ACC112 (cell line): Measurements from ENCODE around the gene ATRNL1.
"Not testable (repeated sequence)": the region's sequence is repeated elsewhere in the genome, so short reads cannot be mapped to it uniquely, and the experiment has no call there.

Source experiments
- H2AFZ ChIP-seq: fragments of 200-600 bp; sonication (generic); one replicate; pipeline ENCODE4 v1.6.0; 2017; ENCODE audit warnings: antibody characterized with exemption, low read length; ENCODE audit not compliant: unreplicated experiment
- H3K27ac ChIP-seq: fragments of 200-600 bp; sonication (generic); 2 replicates; pipeline ENCODE4 v1.5.1; 2014; ENCODE audit warnings: low read depth, mild to moderate bottlenecking, antibody characterized with exemption, low read length, moderate library complexity
- H3K27me3 ChIP-seq: fragments of 200-600 bp; sonication (generic); 2 replicates; pipeline ENCODE4 v1.6.1; 2014; ENCODE audit warnings: mild to moderate bottlenecking, antibody characterized with exemption, low read length, moderate library complexity, mixed read lengths; ENCODE audit not compliant: insufficient read depth
- H3K36me3 ChIP-seq: fragments of 200-600 bp; sonication (generic); 2 replicates; pipeline ENCODE4 v1.6.1; 2016; ENCODE audit warnings: mild to moderate bottlenecking, antibody characterized with exemption, low read length, moderate library complexity, mixed read lengths; ENCODE audit not compliant: insufficient read depth
- H3K4me1 ChIP-seq: fragments of 200-600 bp; sonication (generic); one replicate; pipeline ENCODE4 v1.6.1; 2016; ENCODE audit warnings: low read length, mixed read lengths; ENCODE audit not compliant: insufficient read depth, unreplicated experiment, control insufficient read depth
- H3K4me3 ChIP-seq: fragments of 200-600 bp; sonication (generic); 2 replicates; pipeline ENCODE4 v1.5.1; 2014; ENCODE audit warnings: mild to moderate bottlenecking, low read depth, low read length
- H3K79me2 ChIP-seq: fragments of 200-600 bp; sonication (generic); one replicate; pipeline ENCODE4 v1.6.0; 2016; ENCODE audit warnings: low read length; ENCODE audit not compliant: control insufficient read depth, unreplicated experiment, insufficient read depth

Gene ATRNL1

DNA sequence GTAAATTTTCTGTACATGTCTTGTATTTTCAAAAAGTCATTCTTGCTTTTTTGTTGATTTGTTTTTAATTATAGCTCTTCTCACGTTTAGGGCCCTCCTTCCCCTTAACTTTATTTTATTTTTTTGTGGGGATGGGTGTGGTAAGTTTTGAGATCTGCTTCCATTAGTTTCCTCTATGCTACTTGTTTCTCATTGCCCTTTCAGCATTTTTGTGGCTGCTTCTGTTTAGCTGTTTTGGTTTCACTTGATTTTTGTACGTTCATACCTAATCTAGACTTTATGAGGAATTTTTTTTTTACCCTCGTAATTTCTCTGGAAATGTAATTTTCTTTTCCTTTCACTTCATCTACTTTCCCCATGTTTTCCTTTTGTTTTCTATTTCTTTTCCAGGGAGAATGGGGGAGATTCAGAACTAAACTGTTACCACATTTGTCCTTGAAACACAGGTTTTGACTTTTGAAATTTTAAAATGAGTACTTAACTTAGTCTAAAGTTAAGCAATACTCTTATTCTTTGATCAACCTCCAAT is 80.8 kb downstream of the ATRNL1 start:
- Histone ChIP-seq H2AFZ (peak overlapping the region; percentile 91), H3K36me3 (no peaks in the 10 kb centered on the region), H3K4me3 (peak overlapping the region; percentile 35; the same call in 1 of the 2 replicates), H3K27me3 (no peaks in the 10 kb centered on the region), H3K4me1 (peaks cover 4% of the 10 kb centered on the region), H3K27ac (no peak overlapping the region), H3K79me2 (no peaks in the 10 kb centered on the region)

DNA sequence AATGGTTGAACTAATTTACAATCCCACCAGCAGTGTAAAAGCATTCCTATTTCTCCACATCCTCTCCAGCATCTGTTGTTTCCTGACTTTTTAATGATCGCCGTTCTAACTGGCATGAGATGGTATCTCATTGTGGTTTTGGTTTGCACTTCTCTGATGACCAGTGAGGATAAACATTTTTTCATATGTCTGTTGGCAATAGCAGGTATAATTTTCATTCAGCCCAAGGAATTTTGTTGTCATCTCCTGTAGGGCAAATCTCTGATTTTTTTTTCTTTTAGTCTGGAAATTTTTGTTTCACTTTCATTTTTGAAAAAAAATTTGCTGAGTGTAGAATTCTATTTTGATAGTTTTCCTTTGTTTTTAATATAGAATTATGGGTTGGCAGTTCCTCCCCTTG is 114.1 kb downstream of the ATRNL1 start:
- H3K36me3 ChIP-seq, H3K27me3 ChIP-seq, H3K27ac ChIP-seq, H3K4me1 ChIP-seq, H3K79me2 ChIP-seq: not testable (repeated sequence)
- Histone ChIP-seq H3K4me3 (peak overlapping the region; percentile 52), H2AFZ (peak overlapping the region; percentile 55)

DNA sequence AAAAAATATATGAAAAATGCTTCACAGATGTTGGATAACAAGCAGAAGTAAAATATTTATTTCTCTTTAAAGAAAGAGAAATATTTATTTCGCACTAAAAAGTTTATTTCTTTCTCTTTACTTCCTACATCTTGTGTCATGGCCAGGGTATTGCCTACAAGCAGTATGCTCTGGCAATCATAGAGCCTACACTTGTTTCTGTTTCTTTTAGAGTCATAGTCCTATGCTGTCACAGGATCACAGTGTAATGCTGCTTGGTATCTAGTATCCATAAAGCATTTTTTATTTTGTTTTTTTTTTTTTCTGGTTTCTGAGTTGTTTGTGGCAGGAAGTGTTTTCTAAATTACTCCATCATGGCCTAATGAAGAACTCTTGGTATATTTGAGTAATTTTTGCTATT is 116.0 kb downstream of the ATRNL1 start:
- Histone ChIP-seq H3K4me3 (no peak overlapping the region), H3K4me1 (no peaks in the 10 kb centered on the region), H3K36me3 (no peaks in the 10 kb centered on the region), H3K27ac (no peak overlapping the region), H3K27me3 (no peaks in the 10 kb centered on the region), H3K79me2 (no peaks in the 10 kb centered on the region), H2AFZ (no peak overlapping the region)

DNA sequence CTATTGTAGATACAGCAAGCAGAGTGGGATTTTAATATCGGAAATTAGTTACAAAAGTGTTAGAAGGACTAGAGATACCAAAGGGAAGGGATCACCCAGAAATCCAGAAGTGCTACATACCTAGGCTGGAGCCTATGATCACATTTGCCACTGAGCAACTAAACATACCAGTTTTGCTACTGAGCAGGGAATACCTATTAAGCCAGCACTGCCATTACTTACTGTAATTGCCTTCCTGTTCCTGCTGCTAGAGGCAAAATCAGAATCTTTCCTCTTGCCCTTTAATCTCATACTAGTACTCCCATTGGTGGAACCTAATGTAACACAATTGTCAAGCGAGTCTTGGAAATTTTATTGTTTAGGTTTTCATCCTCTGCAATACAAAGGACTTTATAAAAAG is 121.7 kb downstream of the ATRNL1 start:
- Histone ChIP-seq H3K79me2 (no peaks in the 10 kb centered on the region), H3K27me3 (no peaks in the 10 kb centered on the region), H3K4me1 (no peaks in the 10 kb centered on the region), H3K36me3 (no peaks in the 10 kb centered on the region), H2AFZ (no peak overlapping the region), H3K27ac (no peak overlapping the region), H3K4me3 (no peak overlapping the region)

DNA sequence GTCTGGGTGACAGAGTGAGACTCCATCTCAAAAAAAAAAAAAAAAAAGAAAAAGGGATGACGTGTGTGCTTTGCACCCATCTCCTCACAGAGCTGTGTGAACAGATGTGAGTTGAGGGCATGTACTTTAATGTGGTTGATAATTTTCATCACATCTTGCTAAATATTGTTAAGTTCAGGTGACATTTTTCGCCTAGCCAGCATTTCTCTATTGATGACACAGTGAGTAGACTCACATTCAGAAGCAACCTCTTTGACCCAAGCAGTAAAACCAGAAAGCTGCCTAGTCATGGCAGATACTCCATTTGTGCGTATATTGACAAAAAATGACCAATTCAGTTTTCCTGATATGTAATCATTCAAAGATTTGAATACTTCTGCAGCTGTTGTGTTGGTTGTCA is 126.0 kb downstream of the ATRNL1 start:
- Histone ChIP-seq H3K4me3 (no peak overlapping the region), H3K27ac (no peak overlapping the region), H3K36me3 (no peaks in the 10 kb centered on the region), H3K27me3 (no peaks in the 10 kb centered on the region), H2AFZ (no peak overlapping the region), H3K4me1 (no peaks in the 10 kb centered on the region), H3K79me2 (no peaks in the 10 kb centered on the region)

DNA sequence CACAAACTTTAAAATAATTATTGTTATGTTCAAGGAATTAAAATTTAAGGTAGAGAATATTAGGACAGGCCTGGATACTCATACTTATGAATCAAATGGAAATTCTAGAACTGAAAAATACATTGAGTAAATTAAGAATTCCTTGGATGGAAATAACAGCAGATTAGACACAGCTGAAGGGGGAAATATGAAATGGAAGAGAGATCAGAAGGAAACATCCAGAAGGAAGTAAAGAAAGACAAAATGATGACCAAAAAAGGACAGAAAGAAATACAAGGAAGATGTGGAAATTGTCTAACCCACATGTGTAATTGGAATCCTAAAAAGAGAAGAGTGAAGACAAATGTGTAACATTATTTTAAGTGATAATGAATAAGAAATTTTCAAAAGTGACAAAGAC is 128.9 kb downstream of the ATRNL1 start:
- Histone ChIP-seq H3K27me3 (no peaks in the 10 kb centered on the region), H3K79me2 (no peaks in the 10 kb centered on the region), H3K36me3 (no peaks in the 10 kb centered on the region), H3K4me3 (no peak overlapping the region), H3K4me1 (no peaks in the 10 kb centered on the region), H2AFZ (no peak overlapping the region), H3K27ac (no peak overlapping the region)

DNA sequence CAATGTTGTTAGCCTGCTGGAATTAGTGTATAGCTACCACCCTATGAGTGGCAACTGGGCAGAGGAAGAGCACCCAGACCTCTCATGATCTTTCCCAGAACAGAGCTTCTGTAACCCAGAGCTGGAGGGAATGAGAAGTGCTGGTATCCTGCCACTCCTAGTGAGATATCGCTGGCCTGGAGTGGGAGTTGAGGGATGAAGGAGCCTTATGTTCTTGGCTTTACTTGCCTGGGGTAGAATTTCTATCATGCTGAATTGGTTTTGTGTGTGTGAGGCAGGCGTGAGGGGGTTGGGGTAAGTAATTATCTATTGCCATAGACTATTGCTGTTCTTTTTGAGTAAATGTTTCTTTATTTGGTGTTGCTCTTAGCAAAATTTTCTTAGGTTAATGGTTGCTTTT is 146.6 kb downstream of the ATRNL1 start:
- Histone ChIP-seq H3K27me3 (no peaks in the 10 kb centered on the region), H3K4me1 (no peaks in the 10 kb centered on the region), H3K27ac (no peak overlapping the region), H3K36me3 (no peaks in the 10 kb centered on the region), H3K79me2 (no peaks in the 10 kb centered on the region), H2AFZ (no peak overlapping the region), H3K4me3 (no peak overlapping the region)

DNA sequence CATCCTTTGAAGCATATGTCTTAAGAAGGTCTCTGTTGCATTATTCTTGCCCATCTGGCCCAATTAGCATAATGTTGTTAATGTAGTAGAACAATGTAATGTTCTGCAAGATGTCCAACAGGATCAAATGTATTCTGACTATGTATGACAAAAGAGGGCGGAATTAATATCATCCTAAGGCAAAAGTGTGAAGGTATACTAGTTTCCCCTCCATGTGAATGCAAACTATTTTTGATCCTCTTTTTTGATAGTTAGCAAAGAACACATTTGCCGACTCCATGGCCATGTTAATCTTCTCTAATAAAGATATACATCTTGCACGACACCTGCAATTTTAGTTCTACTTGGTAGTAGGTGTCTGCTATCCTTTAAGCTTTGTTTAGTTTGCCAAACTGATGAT is 157.6 kb downstream of the ATRNL1 start:
- Histone ChIP-seq H3K4me1 (no peaks in the 10 kb centered on the region), H3K27me3 (no peaks in the 10 kb centered on the region), H3K36me3 (no peaks in the 10 kb centered on the region), H3K79me2 (no peaks in the 10 kb centered on the region), H3K4me3 (no peak overlapping the region), H3K27ac (no peak overlapping the region), H2AFZ (no peak overlapping the region)

DNA sequence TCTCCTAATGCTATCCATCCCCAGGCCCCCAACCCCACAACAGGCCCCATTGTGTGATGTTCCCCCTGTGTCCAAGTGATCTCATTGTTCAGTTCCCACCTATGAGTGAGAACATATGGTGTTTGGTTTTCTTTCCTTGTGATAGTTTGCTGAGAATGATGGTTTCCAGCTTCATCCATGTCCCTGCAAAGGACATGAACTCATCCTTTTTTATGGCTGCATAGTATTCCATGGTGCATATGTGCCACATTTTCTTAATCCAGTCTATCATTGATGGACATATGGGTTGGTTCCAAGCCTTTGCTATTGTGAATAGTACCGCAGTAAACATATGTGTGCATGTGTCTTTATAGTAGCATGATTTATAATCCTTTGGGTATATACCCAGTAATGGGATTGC is 160.6 kb downstream of the ATRNL1 start:
- not testable (repeated sequence) for H3K27ac ChIP-seq, H3K4me1 ChIP-seq, H2AFZ ChIP-seq, H3K79me2 ChIP-seq, H3K36me3 ChIP-seq, H3K4me3 ChIP-seq, H3K27me3 ChIP-seq

DNA sequence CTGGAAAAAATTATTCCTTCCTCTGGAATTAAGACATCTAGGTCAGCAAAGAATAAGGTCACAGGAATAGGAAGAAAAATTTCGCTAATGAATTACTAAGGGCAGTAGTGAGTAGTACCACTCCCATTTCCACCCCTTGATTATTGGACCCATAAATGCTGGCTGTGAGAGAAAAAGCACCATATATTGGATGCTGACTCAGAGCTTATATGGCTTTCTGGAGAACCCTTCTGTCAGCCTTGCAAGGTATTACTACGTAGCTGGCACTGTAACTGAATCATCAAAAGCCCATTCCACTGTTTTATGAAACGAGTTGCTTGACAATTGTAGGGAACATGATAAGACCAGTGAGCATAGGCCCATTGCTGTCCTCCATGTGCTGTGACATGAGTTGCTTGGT is 179.3 kb downstream of the ATRNL1 start:
- Histone ChIP-seq H3K36me3 (no peaks in the 10 kb centered on the region), H3K27ac (no peak overlapping the region), H3K79me2 (no peaks in the 10 kb centered on the region), H3K4me3 (no peak overlapping the region), H3K27me3 (no peaks in the 10 kb centered on the region), H2AFZ (no peak overlapping the region), H3K4me1 (no peaks in the 10 kb centered on the region)

DNA sequence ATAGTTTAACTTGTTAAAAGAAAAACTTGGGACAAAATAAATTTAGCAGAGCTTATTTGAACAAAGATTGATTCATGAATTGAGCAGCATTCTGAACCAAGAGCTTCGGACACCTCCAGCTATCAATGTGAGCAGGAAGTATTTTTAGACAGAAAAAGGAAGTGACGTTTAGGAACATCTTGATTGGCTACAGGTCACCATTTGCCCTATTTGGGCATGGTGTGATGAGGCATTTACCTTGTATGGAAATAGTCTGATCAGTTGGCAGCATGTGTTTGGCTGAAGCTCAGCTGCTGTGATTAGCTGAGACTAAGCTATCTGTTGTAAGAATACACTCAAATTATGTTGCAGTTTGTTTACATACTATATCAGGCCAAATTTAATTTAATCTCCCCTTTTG is 185.1 kb downstream of the ATRNL1 start:
- Histone ChIP-seq H3K36me3 (no peaks in the 10 kb centered on the region), H3K79me2 (no peaks in the 10 kb centered on the region), H3K4me3 (no peak overlapping the region), H3K4me1 (no peaks in the 10 kb centered on the region), H2AFZ (no peak overlapping the region), H3K27me3 (no peaks in the 10 kb centered on the region), H3K27ac (no peak overlapping the region)
